DMS153 (cell line): ENCODE data around the gene LNPK.
"Not testable (repeated sequence)": the region's sequence is repeated elsewhere in the genome, so short reads cannot be mapped to it uniquely, and the experiment has no call there.

Source experiments
- DNase-seq: peaks from one replicate; lab custom pipeline; 2025; lab: John Stamatoyannopoulos, UW

Gene LNPK

DNA sequence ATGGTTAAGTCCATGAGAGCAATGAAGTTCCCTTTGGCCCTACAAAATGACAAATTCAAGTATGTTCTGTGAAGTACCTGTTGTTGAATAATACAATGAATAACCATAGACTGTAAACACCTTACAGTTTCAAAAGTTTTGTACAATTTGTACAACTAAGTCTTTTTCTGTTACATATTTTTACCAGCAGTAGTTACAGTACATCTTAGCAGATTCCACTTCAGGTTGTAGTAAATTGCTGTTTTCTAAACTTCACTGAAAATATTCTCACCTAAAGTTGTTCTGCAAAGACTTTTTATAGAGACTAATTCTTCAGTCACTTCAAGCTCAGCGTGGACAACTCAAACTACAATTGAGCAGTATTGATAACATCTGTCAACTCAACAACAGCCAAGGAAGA, 28.7 kb downstream of the LNPK start:
- no peak for DNase-seq

DNA sequence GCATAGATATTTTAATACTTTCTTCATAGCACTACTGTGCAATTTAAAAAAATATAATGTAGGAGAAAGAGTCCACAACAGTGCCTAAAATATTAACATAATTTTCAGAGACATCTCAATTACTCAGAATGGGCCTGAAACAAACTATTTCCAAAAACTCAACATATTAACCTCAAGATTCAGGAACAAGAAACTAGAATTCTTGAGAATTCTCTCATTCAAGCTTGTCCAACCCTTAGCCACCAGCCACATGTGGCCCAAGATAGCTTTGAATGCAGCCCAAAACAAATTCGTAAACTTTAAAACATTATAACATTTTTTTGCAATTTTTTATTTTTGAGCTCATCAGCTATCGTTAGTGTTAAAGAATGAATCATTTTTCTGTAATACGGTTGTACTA, 35.2 kb downstream of the LNPK start:
- DNase-seq = no peak

DNA sequence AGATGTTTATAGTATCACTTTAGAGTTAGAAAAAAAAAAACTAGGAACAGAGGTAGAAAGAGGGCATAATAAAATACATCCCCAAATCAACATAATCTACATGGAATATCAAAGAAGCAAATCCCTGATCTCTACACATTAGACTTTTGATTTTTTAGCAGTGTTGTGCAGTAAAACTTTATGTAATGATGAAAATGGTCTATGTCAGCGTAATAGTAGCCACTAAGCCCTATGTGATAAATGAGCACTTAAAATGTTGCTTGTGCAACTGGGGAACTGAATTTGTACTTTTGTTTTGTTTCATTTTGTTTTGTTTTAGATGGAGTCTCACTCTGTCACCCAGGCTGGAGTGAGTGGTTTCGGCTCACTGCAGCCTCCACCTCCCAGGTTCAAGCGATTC, 36.3 kb downstream of the LNPK start:
- DNase-seq = no peak

DNA sequence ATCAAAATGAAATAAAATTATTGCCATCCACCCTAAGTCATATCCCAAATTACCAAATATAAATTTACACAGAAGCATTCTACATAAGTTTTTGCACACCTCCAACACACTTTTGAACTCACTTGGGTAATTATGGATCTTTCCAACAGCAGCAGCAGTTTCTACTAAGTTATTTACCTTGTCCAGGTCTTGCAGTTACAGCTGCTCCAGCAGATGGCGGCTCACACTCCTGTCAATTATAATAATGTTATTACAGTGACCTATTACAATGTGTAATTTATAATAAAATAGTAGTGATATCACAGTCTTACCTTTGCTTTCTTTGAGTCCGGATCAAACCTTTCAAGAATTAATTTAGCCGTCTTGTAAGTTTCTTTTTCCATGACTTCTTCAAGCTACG, 37.9 kb downstream of the LNPK start:
- DNase-seq = peak; percentile 9

DNA sequence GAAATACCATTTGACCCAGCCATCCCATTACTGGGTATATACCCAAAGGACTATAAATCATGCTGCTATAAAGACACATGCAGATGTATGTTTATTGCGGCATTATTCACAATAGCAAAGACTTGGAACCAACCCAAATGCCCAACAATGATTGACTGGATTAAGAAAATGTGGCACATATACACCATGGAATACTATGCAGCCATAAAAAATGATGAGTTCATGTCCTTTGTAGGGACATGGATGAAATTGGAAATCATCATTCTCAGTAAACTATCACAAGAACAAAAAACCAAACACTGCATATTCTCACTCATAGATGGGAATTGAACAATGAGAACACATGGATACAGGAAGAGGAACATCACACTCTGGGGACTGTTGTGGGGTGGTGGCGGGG, 38.9 kb downstream of the LNPK start:
- DNase-seq = not testable (repeated sequence)

DNA sequence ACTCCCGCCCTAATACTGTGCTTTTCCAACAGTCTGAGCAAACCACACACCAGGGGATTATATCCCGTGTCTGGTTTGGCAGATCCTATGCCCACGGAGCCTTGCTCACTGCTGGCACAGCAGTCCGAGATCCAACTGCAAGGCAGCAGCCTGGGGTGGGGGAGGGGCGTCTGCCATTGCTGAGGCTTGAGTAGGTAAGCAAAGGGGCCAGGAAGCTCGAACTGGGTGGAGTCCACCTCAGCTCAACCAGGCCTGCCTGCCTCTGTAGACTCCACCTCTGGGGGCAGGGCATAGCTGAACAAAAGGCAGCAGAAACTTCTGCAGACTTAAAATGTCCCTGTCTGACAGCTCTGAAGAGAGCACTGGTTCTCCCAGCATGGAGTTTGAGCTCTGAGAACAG, 44.2 kb downstream of the LNPK start:
- DNase-seq = no peak

DNA sequence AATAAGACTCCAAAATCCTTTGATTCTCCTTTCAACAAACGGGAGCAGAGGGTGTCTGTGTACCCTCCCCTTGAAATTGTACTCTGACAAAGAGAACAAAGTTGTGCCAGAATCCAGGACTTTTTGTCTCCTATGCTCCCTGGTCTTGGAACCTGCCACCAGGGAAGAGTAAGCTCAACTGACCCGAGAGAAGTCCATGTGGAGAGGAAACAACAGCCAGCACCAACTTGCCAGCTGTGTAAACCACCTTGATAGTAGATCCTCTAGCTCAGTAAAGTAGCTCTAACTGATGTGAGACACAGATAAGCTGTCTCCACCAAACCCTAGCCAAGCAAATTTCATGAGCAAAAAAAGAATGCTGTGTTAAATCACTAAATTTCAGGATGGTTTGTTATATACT, 46.9 kb downstream of the LNPK start:
- no peak for DNase-seq

DNA sequence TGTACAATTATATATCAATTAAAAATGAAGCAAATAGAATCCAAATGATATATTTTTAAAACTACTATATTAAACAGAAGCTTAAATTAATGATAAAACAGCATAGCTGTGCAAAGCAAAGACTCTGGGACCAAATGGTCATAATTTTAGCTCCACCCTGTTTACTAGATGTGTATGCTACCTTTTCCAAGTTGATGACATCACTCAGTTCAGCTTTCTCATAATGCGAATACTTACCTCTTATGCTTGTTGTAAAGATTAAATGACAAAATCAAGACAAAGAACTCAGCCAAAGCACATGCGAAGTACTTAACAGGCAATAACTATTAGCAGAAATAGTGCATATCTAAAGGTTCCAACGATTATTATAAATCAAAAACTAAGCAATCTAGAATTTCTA, 51.6 kb downstream of the LNPK start:
- DNase-seq = no peak

DNA sequence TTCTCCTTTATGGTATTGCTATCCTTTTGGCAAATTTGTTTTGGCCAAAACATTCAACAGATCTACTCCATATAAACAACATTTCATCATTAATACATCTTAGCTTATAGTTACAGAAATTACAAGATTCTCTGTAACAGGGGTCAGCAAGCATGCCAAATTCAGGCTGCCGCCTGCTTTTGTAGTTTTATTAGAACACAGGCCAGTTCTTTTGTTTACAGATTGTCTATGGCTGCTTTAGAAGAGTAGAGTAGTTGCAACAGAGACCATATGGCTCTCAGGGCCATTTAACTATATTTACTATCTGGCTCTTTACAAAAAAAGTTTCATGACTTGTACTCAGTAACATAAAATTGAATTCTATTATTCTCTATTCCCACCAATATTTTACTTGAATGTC, 53.9 kb downstream of the LNPK start:
- DNase-seq = no peak

DNA sequence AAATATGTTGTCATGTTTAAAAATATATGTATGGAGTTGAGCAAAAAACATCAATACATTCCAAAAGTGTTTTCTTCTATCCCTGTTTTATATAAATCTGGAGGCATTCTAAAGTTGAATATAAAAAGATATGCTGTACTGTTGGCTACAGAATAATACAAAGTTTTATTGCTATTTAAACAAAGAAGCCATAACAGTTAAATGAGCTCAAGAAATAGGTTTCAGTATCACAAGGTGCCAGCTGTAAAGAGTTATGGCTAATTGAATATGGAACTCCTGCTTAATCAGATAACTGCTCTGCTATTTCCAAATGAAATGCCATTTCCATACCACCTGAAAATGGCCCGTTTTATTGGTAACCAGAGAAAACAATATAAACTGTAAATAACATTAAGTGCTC, 55.0 kb downstream of the LNPK start:
- DNase-seq = no peak

DNA sequence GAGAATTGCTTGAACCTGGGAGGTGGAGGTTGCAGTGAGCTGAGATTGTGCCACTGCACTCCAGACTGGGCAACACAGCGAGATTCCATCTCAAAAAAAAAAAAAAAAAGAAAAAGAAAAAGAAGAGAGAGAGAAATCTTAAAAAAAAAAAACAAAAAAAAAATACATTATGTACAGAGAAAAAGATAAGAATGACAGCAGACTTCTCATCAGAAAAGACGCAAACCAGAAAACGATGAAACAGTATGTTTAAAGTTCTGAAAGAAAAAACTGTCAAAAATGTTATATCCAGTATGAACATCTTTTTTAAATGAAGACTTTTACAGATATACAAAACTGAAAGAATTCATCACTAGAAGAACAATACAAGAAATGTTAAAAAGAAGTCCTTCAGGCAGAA, 60.4 kb downstream of the LNPK start:
- DNase-seq = no peak

DNA sequence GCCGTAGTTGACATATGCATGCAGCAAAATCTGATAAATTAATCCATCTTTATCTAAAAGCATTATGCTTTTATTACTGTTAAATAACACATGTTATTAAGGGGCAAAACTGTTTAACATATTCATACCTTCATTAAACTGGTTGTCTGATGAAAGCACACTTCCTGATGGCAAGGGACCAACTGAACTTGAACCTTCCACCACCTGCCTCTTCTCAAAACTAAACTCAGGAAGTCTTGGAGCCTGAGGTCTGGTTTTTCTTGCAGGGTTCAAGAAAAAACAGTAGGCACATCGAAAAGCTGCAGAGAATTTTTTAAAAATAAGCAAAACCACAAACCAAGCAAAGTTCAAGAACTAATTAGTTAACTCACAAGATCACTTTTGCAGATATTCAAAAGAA, 64.9 kb downstream of the LNPK start:
- no peak for DNase-seq

DNA sequence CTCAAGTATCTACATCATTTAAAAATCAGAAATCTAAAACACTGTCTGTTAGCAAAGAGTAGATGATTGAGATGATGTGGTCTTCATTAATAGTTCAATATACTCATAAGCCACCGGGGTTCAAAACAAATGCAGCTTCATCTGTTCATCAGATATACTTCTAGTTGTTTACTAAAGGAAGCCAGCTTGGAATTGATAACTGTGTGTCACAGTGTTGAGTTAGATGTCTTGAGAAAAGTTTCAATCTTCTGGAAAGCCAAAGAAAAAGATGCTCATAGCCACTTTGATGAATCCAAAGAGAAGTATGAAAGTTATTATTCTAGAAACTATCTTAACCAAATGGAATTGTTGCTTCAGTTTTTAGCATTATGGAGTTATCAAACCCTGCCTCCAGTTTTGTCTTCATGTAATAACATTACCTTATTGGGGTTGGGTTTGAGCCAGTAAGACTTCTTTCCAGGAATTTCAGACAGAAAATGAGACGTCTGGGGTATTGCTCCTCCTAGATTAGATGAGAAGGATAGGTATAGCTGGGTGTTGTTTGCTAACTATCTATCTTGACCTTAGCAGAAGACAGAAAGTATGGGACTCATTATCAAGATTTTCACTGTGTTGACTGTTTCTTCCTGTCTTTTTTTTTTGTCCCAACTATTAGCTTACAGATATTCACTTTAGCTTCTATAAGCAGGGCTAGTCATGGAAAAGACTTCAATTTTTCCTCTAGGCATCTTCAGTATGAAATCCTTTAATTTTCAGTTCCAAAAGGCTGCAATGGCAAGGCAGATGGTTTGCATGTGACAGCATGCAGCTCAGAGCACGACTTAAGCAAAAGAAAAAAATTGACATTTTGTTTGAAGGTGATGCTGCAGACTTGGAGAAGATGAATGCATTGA, 66.5 kb downstream of the LNPK start:
- no peak for DNase-seq

DNA sequence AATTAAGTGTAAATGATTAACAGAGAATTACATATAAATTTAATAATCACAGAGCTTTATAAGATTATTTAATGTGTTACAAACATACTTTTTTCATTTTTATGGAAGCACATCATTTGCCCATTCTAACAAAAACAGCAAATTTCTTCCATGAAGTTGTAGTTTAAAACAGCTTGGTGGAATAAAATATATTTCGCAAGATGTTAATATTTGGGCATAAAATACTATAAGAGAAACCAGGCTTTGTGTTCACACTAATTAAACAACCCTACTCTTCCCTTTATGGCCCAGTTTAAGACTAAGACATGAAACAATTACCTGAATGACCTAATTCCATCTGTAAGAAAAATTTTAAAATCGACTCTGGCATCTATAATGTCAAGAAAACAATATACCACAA, 69.4 kb downstream of the LNPK start:
- DNase-seq = no peak

DNA sequence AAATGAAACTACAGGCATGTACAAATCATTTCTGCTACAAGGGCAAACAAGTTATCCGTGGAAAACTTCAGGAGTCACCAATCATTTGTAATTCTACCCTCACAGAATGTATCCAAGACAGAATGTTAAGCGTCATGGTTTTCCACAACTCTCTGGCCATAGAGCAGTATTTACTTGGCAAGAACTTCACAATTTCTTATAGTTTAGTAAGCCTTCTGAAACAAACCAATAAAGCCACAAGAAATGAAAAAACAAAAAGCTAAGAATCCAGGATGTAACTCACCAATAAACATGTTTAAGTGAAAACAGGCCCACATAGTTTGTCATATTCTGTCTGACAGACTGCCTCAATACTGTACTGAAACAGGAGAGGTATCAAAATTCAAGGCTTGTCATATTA, 70.3 kb downstream of the LNPK start:
- no peak for DNase-seq

DNA sequence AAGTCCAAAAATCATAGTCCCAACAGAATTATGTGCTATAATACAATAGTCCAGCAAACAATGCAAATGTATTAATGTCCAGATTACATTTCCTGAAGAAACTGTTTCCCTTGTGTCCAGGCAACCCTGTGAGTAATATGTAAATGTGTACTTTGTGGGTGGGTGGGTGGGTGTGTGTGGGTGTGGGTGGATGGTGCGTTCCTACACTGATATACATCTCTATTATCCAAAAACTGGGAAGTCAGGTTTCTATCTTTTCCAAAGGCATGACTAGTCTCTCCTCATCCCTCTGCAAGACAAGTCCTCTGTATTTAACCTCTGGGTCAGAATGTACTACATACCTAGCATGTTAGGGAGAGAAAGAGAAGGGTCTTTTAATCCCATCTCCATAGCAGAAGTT, 71.6 kb downstream of the LNPK start:
- no peak for DNase-seq

DNA sequence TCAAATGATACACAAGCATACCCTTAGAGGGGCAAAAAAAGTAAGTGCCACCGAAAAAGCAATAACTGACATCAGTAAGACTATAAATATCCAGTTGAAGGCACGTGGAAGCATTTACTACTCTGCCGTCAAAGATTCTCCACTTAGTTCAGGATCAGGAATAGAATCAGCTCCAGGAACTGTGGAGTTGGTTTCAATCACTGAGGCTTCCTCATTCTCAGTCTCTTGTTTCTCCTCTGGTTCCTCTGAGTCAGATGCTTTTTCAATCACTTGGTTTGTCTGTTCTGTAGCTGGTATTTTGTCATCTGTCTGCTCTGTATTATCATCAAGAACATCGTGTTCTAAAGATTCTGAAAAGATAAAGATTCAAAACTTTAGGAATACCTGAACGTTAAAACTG, 72.2 kb downstream of the LNPK start:
- DNase-seq = no peak

DNA sequence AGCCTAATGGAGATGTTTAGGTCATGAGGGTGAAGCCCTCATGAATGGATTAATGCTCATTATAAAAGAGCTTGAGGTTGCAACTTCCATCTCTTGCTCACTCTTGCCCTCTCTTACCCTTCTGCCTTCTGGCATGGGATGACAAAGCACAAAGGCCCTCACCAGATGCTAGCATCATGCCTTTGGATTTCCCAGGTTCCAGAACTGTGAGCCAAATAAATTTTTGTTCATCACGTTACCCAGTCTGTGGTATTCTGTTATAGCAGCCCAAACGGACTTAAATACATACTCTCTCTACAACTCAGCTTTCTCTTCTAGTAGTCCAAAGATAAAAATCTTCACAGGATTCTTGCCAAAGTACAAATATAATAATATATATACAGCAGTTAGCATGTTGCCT, 75.8 kb downstream of the LNPK start:
- DNase-seq = no peak

DNA sequence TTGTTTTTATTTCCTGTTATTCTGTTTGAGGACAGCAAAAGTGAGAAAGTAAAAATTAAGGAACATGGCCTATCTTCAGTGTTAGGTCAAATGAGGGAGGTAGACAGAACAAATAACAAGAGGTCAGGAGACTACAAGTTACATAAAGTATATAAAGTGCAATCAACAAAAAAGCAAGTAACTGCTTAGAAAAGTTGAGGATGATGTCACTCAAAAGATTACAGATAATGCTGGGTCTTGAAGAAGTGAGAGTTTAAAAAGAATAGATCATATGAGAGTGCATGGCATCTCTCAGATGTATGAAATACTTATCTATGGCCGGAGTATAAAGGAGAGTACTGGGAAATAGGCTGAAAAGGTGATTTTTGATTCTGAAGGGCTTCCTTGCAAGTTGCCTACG, 79.9 kb downstream of the LNPK start:
- DNase-seq = no peak

DNA sequence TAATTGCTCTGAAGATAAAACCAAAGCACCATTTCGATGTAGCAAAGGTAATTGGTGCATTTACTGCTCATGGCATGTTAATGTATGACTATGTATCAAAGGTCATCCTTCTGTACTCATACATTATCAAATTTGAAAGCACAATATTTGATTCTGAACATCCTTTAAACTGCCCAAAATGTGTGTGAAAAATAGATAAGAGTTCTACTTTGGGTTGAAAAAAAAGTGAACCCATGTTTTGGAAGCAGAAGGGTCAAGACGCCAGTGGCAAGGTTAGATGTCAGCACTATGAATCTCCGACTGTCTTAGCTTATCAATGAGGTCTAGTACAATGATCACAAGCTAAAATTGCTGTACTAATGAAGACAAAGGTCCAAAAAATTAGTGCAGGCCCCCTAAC, 83.1 kb downstream of the LNPK start:
- DNase-seq = no peak

DNA sequence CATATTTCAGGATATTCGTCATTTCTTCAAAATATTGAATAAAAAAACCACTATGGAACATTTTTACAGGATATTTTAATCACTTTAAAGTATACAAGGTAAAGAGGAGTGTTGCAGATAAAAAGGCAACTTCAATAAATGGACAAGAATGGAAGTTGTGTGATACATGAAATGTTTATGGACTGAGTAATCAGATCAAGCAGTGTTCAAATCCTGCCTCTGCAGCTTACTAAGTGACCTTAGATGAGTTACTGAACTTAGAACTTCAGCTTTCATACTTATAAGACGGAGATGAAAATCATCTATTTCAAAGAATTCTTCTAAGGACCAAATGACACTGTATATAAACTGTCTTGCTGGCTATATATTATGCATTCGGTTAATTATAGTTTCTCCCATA, 87.2 kb downstream of the LNPK start:
- DNase-seq = no peak

DNA sequence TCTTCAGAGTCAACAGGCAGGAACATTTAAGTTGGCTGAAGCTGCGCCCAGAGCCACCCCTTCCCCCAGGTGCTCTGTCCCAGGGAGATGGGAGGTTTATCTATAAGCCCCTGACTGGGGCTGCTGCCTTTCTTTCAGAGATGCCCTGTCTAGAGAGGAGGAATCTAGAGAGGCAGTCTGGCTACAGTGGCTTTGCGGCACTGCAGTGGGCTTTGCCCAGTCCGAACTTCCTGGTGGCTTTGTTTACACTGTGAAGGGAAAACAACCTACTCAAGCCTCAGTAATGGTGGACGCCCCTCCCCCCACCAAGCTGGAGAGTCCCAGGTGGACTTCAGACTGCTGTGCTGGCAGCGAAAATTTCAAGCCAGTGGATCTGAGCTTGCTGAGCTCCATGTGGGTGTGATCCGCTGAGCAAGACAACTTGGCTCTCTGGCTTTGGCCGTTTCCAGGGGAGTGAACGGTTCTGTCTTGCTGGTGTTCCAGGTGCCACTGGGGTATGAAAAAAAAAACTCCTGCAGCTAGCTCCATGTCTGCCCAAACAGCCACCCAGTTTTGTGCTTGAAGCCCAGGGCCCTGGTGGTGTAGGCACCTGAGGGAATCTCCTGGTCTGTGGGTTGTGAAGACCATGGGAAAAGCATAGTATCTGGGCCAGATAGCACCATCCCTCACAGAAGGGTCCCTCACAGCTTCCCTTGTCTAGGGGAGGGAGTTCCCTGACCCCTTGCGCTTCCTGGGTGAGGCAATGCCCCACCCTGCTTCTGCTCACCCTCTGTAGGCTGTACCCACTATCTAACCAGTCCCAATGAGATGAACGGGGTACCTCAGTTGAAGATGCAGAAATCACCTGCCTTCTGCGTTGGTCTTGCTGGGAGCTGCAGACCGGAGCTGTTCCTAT, 88.0 kb downstream of the LNPK start:
- peak; percentile 71 for DNase-seq

DNA sequence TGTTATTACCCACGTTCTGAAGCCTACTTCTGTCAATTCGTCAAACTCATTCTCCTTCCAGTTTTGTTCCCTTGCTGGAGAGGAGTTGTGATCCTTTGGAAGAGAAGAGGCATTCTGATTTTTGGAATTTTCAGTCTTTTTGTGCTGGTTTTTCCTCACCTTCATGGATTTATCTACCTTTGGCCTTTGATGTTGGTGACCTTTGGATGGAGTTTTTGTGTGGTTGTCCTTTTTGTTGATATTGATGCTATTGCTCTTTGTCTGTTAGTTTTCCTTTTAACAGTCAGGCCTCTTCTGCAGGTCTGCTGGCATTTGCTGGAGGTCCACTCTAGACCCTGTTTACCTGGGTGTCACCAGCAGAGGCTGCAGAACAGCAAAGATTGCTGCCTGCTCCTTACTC, 88.8 kb downstream of the LNPK start:
- not testable (repeated sequence) for DNase-seq
